ENCODE measurements around the gene CAP2.

The CAP2 gene

DNA sequence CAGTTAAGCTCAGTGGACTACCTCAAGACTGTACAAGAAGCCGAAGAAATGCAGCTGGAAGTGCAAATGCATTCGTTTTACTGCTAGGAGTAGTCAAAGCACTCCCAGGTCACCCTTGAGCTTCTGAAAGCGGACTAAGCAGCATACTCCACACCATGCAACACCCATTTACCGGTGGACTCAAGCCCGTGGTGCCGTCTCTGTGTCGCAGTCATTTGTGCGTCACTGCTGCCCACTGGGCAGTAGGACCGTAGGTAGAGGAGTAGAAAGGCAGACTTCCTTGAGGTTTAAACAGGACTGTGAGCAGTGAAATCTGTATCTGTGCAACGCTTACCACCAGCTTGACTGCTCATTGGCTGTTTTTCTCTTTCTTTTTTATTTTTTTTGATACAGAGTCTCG is 117.7 kb downstream of the CAP2 start:
- H3K36me3 ChIP-seq (ENCODE audit: insufficient read depth, insufficient read length, low read length): peaks cover 46% of the 10 kb centered on the region
- no peak for DNase-seq (ENCODE audit: low read depth, low spot score)
- no peaks in the 10 kb centered on the region for H3K9me3 ChIP-seq (ENCODE audit: insufficient read depth, low read length)
- no peaks in the 10 kb centered on the region for H3K4me1 ChIP-seq (ENCODE audit: insufficient read depth, insufficient read length)
- H3K9ac ChIP-seq (ENCODE audit: insufficient read length, low read depth): no peak overlapping the region
- H3K4me3 ChIP-seq (ENCODE audit: insufficient read length, low read depth): no peak overlapping the region
- TF ChIP-seq YY1 (IDR thresholded peaks at IDR 0.05; ENCODE audit: insufficient read depth, insufficient read length) (no peak), ZNF274 (IDR thresholded peaks at IDR 0.05; ENCODE audit: low read depth, low read length) (no peak), SUZ12 (IDR thresholded peaks at IDR 0.05; ENCODE audit: extremely low read depth, insufficient read depth, insufficient read length) (no peak)
- H3K27me3 ChIP-seq (ENCODE audit: insufficient read depth, insufficient read length): no peaks in the 10 kb centered on the region

DNA sequence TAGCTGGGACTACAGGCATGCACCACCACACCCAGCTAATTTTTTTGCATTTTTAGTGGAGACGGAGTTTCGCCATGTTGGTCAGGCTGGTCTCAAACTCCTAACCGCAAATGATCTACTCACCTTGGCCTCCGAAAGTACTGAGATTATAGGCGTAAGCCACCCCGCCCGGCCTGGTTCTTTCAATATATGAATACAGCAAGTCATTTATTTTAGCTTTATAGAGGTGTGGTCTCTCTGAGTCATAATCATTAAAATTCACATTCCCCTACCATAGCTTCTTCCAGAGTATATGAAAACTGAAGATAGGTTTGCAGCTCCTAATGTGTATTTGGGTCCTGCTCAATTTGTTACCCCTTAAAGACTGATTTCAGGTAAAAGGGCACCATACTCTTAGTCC is 118.2 kb downstream of the CAP2 start:
- H3K36me3 ChIP-seq (ENCODE audit: insufficient read depth, insufficient read length, low read length): peaks cover 46% of the 10 kb centered on the region
- no peak for DNase-seq (ENCODE audit: low read depth, low spot score)
- H3K9me3 ChIP-seq (ENCODE audit: insufficient read depth, low read length): no peaks in the 10 kb centered on the region
- no peaks in the 10 kb centered on the region for H3K4me1 ChIP-seq (ENCODE audit: insufficient read depth, insufficient read length)
- H3K27me3 ChIP-seq (ENCODE audit: insufficient read depth, insufficient read length): no peaks in the 10 kb centered on the region
- H3K4me3 ChIP-seq (ENCODE audit: insufficient read length, low read depth): no peak overlapping the region
- H3K9ac ChIP-seq (ENCODE audit: insufficient read length, low read depth): no peak overlapping the region
- TF ChIP-seq SUZ12 (IDR thresholded peaks at IDR 0.05; ENCODE audit: extremely low read depth, insufficient read depth, insufficient read length) (no peak), YY1 (IDR thresholded peaks at IDR 0.05; ENCODE audit: insufficient read depth, insufficient read length) (no peak), ZNF274 (IDR thresholded peaks at IDR 0.05; ENCODE audit: low read depth, low read length) (no peak)

DNA sequence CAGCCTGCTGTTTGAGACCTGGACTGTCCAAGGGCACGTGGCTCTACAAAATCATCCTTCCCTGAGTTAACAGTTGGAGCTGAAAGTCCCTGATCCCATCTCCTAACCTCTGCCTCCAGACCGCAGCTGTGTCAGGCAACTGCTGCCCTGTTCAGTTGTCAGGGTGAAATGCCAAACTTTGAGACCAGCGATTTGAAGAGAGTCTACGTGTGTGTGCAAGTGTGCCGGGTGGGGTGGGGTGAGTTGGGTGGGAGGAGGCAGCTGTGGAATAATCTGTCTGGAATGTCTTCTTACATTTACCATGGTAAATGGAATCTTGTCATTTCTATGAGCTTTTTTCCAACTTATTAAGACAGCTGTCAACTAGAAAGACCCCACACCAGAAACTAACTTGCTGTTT is 125.7 kb downstream of the CAP2 start:
- no peak overlapping the region for H3K9ac ChIP-seq (ENCODE audit: insufficient read length, low read depth)
- peaks cover 24% of the 10 kb centered on the region for H3K36me3 ChIP-seq (ENCODE audit: insufficient read depth, insufficient read length, low read length)
- no peak overlapping the region for H3K4me3 ChIP-seq (ENCODE audit: insufficient read length, low read depth)
- H3K9me3 ChIP-seq (ENCODE audit: insufficient read depth, low read length): no peaks in the 10 kb centered on the region
- TF ChIP-seq YY1 (IDR thresholded peaks at IDR 0.05; ENCODE audit: insufficient read depth, insufficient read length) (no peak), SUZ12 (IDR thresholded peaks at IDR 0.05; ENCODE audit: extremely low read depth, insufficient read depth, insufficient read length) (no peak), ZNF274 (IDR thresholded peaks at IDR 0.05; ENCODE audit: low read depth, low read length) (no peak)
- H3K4me1 ChIP-seq (ENCODE audit: insufficient read depth, insufficient read length): no peaks in the 10 kb centered on the region
- no peak for DNase-seq (ENCODE audit: low read depth, low spot score)
- H3K27me3 ChIP-seq (ENCODE audit: insufficient read depth, insufficient read length): no peaks in the 10 kb centered on the region

DNA sequence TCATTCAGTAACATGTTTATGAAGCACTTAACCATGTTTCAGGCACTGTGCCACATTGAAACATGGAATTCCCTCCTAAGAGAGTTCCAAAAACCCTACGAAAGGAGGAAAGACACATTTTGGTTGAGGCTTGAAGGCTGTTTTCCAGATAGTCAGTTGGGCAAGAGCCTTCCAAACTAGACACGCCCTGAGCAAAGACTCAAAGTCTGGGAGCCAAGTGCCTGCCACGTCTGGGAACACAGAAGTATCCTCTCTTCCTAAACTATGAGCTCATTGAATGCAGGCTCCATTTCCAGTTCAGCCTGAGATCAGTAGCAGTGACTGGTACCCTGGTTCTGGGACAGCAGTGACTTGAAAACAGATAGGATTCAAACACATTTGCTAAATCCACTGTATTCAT is 132.2 kb downstream of the CAP2 start:
- Histone ChIP-seq H3K9me3 (ENCODE audit: insufficient read depth, low read length) (no peaks in the 10 kb centered on the region), H3K36me3 (ENCODE audit: insufficient read depth, insufficient read length, low read length) (peaks cover 12% of the 10 kb centered on the region), H3K4me1 (ENCODE audit: insufficient read depth, insufficient read length) (no peaks in the 10 kb centered on the region), H3K9ac (ENCODE audit: insufficient read length, low read depth) (no peak overlapping the region), H3K27me3 (ENCODE audit: insufficient read depth, insufficient read length) (no peaks in the 10 kb centered on the region), H3K4me3 (ENCODE audit: insufficient read length, low read depth) (no peak overlapping the region)
- DNase-seq (ENCODE audit: low read depth, low spot score): no peak
- TF ChIP-seq YY1 (IDR thresholded peaks at IDR 0.05; ENCODE audit: insufficient read depth, insufficient read length): no peak
- no peak for TF ChIP-seq ZNF274 (IDR thresholded peaks at IDR 0.05; ENCODE audit: low read depth, low read length)
- no peak for TF ChIP-seq SUZ12 (IDR thresholded peaks at IDR 0.05; ENCODE audit: extremely low read depth, insufficient read depth, insufficient read length)

DNA sequence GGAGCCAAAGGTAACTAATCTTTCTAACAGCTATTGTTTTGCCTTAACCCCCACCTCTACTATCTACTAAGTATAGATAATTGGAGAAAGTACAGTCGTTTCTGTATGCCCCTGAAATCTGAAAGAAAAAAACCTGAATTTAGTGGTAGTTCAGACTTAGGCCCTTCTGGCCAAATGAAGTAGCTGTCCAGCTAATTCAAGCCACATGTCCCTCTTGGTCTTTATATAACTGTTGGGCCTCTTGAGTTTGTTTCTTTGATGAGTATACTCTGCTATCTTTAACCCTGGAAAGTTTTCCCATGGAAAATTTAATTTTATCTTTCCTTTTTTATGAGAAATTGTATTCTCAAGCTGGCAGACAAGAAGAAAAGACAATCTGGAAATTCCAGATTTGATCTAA is 133.7 kb downstream of the CAP2 start:
- Histone ChIP-seq H3K4me1 (ENCODE audit: insufficient read depth, insufficient read length) (no peaks in the 10 kb centered on the region), H3K27me3 (ENCODE audit: insufficient read depth, insufficient read length) (no peaks in the 10 kb centered on the region), H3K36me3 (ENCODE audit: insufficient read depth, insufficient read length, low read length) (peaks cover 14% of the 10 kb centered on the region), H3K4me3 (ENCODE audit: insufficient read length, low read depth) (no peak overlapping the region), H3K9ac (ENCODE audit: insufficient read length, low read depth) (no peak overlapping the region), H3K9me3 (ENCODE audit: insufficient read depth, low read length) (no peaks in the 10 kb centered on the region)
- no peak for DNase-seq (ENCODE audit: low read depth, low spot score)
- TF ChIP-seq SUZ12 (IDR thresholded peaks at IDR 0.05; ENCODE audit: extremely low read depth, insufficient read depth, insufficient read length) (no peak), YY1 (IDR thresholded peaks at IDR 0.05; ENCODE audit: insufficient read depth, insufficient read length) (no peak), ZNF274 (IDR thresholded peaks at IDR 0.05; ENCODE audit: low read depth, low read length) (no peak)

DNA sequence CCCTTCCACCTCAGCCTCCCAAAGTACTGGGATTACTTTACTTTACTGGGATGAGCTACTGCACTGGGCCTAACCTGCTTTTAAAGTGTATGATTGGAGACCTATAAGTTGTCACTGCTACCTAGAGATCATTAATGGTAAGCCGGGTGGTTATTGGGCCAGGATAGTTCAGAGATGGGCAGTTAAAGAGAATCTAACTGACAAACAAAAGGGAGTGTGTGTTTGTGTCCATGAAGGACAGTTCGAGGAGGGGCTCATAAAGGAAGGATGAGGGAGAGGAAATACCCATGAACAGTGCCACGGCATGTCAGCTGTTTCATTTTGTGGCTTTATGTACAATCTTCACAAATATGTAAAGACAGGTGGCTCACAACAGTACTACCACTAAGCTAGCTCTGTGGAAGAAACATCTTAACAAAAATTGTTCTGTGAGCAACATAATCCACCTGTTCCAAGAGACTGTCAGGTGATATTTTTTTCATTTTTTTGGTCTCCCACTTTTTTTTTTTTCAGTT is 137.0 kb downstream of the CAP2 start:
- no peaks in the 10 kb centered on the region for H3K4me1 ChIP-seq (ENCODE audit: insufficient read depth, insufficient read length)
- H3K27me3 ChIP-seq (ENCODE audit: insufficient read depth, insufficient read length): no peaks in the 10 kb centered on the region
- no peak for DNase-seq (ENCODE audit: low read depth, low spot score)
- H3K4me3 ChIP-seq (ENCODE audit: insufficient read length, low read depth): no peak overlapping the region
- TF ChIP-seq ZNF274 (IDR thresholded peaks at IDR 0.05; ENCODE audit: low read depth, low read length): no peak
- no peak for TF ChIP-seq SUZ12 (IDR thresholded peaks at IDR 0.05; ENCODE audit: extremely low read depth, insufficient read depth, insufficient read length)
- no peak for TF ChIP-seq YY1 (IDR thresholded peaks at IDR 0.05; ENCODE audit: insufficient read depth, insufficient read length)
- H3K36me3 ChIP-seq (ENCODE audit: insufficient read depth, insufficient read length, low read length): peaks cover 18% of the 10 kb centered on the region
- H3K9ac ChIP-seq (ENCODE audit: insufficient read length, low read depth): no peak overlapping the region
- H3K9me3 ChIP-seq (ENCODE audit: insufficient read depth, low read length): no peaks in the 10 kb centered on the region

DNA sequence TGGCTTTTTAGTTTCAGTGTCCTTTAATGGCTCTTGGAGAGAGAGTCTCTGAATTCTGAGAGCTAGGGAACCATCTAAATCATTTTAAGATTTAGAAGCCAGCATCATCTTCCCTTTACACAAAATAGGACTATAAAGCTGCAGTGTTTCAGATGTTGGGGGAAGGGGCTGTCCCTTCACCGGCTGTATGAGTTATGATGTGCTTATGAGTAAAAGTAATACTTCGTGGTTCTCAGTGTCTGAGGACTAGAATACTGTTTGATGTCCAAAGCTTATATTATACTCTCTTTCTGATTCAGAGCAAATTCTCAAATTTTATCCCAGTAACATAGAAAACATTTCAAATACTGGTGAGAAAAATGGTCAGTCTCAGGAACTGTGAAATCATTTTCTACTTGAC is 143.2 kb downstream of the CAP2 start:
- H3K27me3 ChIP-seq (ENCODE audit: insufficient read depth, insufficient read length): no peaks in the 10 kb centered on the region
- H3K9ac ChIP-seq (ENCODE audit: insufficient read length, low read depth): no peak overlapping the region
- TF ChIP-seq YY1 (IDR thresholded peaks at IDR 0.05; ENCODE audit: insufficient read depth, insufficient read length) (no peak), SUZ12 (IDR thresholded peaks at IDR 0.05; ENCODE audit: extremely low read depth, insufficient read depth, insufficient read length) (no peak), ZNF274 (IDR thresholded peaks at IDR 0.05; ENCODE audit: low read depth, low read length) (no peak)
- no peaks in the 10 kb centered on the region for H3K9me3 ChIP-seq (ENCODE audit: insufficient read depth, low read length)
- H3K4me1 ChIP-seq (ENCODE audit: insufficient read depth, insufficient read length): no peaks in the 10 kb centered on the region
- no peak overlapping the region for H3K4me3 ChIP-seq (ENCODE audit: insufficient read length, low read depth)
- peaks cover 38% of the 10 kb centered on the region for H3K36me3 ChIP-seq (ENCODE audit: insufficient read depth, insufficient read length, low read length)
- no peak for DNase-seq (ENCODE audit: low read depth, low spot score)
